ENCODE data around the gene AUH.

AUH gene

DNA sequence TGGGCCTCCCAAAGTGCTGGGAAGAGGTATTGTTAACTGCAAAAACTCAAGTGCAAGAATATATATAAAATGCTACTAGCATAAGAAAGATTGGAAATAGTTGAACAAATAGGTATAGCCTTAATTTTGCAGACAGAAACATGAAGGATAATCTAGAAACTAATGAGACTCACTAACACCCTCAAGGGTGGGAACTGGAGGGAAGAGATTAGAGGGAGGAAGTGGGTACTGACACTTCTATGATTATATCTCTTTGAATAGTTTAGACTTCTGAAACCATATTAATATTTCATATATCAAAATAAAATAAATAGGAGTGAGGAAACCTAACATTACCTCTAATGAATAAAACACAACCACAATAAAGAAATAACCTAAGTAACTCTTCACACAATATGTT lies 23.0 kb downstream of the AUH start:
- DNase-seq (ENCODE audit: low read depth): no peak

DNA sequence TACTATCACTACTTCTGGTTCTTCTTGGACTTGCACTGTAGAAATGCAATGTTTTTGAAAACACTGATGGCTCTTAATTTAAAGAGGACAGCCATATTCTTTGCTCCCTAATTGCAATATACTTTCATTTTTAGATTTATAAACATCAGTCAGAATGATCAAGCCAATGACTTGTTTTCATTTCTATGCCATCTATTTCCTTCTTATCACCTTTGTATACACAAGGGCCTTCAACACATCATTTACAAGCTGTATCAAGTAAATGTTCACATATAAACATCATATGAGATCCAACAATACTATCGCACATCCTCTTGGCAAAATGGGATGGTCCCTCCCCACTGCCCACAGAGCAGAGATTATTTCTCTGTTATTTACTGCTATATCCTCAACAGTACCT lies 24.9 kb downstream of the AUH start:
- no peak for DNase-seq (ENCODE audit: low read depth)

DNA sequence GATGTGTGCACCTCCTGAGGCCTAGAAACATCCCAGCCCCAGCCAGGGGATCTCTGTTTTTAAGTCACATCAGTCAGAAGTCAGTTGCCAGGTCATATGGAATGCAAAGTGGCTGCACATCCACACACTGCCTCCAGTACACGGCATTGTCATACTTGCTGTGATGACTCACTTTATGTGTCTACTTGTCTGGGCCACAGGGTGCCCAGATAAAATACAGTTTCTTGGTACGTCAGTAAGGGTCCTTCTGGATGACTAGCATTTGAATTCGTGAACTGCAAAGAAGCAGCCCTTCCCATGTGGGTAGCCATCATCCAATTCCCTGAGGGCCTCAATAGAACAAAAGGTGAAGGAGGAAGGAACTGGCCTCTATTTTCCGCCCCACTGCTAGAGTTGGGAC lies 27.7 kb downstream of the AUH start:
- DNase-seq (ENCODE audit: low read depth): no peak

DNA sequence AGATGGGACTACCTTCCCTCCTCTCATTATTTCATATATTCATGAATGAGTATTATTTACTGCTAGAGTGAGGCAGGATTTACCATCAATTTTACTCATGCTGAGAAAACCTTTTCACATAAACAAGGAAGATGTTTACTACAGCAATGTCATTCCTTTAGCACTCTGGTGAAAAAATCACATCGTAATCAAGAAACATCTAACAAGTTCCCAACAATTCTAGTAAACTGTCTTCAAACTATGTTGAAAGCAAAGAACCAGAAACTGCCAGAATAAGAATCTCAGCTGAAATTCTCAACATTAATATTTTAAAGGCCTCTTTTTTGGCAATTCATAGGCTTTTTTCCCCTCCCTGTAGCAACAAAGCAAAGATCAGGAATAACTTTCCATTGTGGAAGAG lies 28.2 kb downstream of the AUH start:
- no peak for DNase-seq (ENCODE audit: low read depth)

DNA sequence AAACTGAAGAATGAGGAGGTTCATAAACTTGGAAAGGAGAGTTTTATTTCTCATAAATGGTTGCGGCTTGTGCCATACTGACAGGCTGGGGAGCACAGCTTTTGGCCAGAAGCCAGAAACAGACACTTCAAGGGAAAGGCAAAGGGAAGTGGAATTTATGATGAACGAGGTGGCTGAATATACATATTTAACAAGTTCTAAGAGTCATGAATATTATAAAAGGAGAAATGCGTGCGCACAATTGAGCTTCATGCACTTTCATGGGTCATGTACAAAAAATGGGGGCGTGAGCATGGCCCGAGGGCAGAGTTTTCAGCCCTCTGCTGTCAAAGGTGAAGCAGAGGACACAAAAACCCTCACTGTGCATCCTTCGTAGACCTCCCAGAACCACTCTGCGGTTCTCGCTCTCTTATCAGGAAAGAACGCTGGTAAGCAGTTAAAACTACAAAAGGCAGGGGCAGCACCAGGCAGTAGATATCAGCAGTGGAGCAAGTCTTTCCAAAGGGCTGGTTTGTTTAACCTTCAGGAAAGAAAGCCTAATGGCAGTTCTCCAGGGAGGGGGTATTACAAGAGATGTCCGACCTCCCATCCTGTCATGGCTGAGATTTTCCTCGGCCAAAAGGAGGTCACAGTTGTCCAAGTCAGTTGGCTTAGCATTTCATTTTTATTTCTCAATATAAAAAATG lies 29.0 kb downstream of the AUH start:
- DNase-seq (ENCODE audit: low read depth): no peak

DNA sequence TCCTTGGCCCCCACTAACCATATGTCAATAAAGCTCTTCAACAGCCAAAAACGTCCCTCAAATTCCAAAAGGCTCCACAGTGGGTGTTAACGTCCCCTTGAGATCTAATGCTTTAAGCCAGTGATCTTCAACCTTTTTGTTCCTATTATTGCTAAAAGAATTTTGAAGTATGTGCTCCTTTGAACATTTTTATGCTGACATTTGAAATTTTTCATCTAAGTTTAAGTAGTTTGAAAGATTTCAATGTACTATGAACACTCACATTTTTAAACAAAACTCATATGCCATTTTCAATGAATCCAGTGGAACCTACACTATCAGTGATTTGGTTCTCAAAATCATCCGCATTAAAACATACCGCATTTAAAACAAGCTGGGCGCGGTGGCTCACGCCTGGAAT lies 29.9 kb downstream of the AUH start:
- DNase-seq (ENCODE audit: low read depth): no peak

DNA sequence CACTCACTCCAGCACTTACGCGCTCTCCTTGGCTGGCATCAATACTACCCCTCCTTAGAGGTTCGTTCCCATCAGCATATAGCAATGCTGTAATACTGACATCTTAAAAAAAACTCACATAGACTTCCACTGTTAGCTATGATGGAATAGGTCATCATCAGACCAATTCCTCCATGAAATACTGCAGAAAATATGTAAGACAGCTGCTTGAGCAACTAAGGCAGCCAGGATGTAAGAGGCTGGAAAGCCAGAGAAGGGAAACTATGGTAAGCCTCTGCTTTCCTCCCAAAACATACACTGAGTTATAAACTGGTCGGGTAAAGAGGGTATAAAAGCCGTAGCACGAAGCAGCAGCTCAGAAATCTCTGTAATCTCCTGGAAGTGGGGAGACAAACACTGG lies 33.5 kb downstream of the AUH start:
- no peak for DNase-seq (ENCODE audit: low read depth)

DNA sequence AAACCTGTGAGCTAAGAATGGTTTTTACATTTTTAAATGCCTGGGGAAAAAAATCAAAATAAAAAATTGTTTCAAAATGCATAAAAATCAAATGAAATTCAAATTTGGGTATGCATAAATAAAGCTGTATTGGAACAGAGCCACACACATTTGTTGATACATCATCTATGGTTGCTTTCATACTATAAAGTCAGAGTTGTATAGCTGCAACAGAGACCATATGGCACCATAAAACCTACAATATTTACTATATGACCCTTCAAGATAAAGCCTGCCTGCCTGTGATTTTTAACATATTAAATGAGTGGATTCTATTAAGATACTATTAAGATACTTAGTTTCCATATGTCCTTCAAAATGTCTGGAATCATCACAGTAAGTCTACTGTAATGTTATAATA lies 40.0 kb downstream of the AUH start:
- DNase-seq (ENCODE audit: low read depth): no peak

DNA sequence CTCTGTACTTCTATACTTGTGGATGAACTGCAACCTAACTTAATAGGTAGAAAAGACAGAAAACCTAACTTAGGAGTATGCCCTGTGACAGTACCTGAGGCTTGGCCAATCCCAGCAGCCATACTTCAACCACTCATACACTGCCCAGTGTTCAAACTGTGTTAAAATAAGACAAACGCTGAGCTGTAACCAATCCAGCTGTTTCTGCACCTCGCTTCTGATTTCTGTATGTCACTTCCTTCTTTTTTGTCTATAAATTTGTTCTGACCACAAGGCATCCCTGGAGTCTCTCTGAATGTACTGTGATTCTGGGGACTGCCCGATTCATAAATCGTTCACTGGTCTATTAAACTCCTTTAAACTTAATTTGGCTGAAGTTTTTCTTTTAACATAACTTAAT lies 41.4 kb downstream of the AUH start:
- DNase-seq (ENCODE audit: low read depth): no peak

DNA sequence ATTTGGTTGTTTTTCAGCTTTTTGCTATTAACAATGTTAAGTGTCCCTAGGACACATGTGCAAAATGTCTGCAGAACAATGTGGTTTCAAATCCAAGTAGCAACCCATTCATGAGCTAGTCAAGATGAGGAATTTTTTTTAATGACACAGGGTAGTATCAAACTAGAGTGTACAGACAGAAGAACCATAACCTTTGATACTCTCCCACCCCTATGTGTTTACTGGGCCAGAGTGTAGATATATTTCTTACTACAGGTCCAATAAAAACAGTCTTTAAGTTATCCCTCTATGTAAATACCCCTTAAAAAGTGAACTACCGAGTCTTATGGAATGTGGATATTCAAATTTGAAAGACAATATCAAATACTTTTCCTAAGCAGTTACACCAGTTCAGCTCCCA lies 45.6 kb downstream of the AUH start:
- no peak for DNase-seq (ENCODE audit: low read depth)

DNA sequence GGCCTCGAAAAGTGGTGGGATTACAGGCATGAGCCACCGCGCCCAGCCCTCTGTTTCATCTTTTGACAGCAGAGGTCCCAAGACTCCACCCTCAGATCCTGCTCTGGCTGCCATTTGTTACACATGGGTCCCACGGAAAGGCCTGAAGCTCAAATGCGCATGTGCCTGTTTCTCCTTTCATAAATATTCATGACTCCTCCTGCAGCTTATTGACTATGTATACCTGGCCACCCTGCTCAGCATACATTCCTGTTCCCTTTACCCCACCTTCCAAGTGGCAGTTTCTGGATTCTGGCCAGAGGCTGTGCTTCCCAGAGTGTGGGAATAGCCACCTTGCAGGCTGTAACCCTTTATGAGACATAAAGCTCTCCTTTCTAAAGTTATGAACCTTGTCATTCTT lies 46.5 kb downstream of the AUH start:
- no peak for DNase-seq (ENCODE audit: low read depth)

DNA sequence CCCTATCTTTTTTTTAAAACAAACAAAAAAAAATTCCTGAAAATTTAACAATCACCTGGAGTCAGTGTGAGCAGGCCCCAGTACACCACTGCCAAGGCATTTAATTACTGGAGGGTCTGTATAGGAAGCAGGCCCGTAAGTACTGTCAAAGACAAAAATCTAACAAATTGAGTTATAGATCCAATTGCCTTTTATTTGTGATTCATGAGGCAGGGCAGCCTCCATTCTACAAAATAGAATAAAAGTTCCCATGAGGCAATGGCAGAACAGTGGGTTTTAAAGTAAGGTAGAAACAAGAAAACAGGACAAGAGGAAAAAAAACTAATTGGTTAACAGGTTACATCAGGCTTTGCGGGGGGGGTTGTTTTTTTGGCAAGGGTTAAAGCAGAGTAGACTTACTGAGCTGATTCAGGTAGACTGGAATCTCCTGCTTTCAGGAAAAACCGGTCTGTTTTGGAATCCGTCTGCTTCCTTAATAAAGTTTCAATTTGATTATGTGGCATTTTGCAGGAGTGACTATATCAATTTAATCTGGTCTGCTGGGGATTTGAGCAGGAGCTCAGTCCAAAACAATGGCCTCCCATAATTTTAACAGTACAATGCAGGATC lies 48.9 kb downstream of the AUH start:
- no peak for DNase-seq (ENCODE audit: low read depth)

DNA sequence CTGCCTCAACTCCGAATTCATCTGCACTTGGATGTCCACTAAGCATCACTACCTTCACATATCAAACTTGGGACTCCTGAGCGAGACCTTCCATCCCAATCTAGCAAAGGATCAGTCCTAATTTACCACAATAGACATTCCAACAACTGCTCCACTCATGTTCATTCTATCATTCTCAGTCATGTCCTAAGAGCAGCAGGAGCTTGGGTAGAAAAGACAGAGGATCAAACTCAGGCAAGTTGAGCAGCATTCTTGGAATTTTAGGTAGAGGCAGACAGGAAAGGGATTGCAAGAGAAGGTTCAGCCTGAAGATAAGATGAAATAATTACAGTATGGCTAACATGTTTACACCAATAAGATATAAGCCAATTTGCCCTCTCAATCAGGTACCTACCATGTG lies 51.7 kb downstream of the AUH start:
- no peak for DNase-seq (ENCODE audit: low read depth)

DNA sequence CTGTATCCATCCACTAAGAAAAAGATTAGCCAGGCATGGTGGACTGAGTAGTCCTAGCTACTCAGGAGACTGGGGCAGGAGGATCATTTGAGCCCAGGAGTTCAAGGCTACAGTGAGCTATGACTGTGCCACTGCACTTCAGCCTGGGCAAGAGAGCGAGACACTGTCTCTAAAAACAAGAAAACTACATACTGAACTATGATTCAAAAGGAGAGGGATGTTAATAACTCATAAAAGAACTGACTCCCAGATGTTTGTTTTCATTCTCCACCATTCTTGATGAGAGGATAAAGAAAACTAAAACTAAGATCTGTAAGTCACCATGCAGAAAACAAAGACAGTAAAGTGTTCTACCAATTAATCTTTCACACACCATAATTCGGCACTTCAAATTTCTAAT lies 53.5 kb downstream of the AUH start:
- DNase-seq (ENCODE audit: low read depth): no peak

DNA sequence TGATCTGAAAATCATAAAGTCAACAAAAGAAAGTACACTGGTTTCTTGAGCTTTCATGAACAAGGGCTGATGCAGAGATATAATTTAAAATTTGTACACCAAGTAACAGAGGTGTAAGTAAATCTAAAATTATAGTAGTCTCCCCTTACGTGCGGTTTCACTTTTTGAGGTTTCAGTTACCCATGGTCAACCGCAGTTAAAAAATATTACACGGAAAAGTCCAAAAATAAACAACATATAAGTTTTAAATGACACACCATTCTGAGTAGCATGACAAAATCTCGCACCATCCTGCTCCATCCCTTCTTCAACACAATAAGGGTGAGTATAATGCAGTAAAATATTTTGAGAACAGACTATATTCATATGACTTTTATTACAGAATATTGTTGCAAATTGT lies 54.4 kb downstream of the AUH start:
- DNase-seq (ENCODE audit: low read depth): no peak

DNA sequence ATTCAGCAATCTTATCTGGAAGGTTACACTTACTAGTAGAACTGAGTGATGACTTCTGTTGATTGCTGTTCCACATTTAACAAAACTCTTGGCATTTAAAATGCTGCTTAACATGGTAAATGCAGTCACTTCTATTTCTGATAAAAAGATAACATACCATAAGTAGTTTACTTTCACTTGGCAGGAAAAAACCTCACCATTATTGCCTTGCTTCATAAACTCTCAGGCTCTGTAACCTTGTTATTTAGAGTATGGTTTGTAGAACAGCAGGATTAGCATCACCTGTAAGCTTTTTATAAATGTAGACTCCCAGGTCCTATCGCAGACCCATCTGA lies 55.5 kb downstream of the AUH start:
- DNase-seq (ENCODE audit: low read depth): no peak

DNA sequence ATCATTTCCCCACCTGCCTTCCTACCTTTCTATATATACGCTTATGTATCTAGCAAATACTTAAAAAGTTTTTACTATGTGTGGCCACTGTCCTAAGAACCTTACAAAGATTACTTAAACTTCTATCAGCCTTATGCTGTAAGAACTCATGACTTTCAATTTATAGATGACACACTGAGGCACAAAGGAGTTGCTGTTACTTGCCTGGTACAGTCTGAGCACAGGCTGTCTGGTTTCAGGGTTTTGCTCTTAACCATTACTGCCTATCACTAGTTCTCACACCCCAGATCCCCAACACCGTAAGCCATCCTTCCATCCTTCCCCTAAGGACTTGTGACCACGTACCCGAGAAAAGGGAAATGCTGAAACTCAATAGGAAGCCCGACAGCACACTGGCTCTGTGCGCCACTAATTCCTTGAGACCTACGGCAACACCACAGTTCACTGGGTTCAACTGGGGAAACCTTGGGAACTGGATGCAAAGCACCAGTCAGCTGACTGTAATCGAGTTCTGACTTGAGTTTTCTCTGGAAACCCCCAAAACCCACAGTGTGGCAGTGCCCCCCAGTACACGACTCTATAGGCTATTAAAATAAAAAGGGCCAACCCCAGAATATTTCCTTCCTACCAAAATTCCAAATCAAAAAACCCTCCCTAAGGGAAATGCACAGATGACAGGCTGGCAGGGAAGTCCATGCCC lies 56.0 kb downstream of the AUH start:
- DNase-seq (ENCODE audit: low read depth): no peak

DNA sequence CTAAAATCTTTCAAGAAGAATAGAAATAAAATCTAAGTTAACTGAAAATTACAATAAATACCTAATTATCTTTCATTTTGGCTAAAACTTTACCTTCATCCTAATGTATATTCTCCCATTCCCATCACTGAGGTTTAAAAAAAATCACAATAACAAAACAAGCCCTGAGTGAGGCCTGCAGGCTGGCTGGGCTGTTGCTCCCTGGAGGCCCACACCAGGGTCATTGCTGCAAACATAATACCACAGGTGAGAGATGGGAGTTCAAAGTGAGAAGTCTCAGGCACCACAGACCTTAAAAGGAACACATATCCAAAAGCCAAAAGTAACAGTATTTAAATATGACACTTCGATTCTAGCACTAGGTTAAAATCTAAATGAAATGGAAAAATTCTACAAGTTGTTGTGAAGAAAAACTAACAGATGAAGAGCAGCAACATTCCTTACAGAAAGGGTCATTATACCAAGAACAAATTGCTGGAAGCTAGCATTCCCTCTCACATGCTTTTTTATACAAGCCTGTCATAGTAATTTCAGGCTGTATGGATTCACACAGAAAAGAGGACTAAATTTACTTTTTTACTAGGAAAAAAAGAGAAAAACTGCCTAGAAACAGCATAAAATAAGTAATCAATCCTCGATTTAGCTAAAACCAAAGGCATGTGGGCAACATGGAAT lies 57.8 kb downstream of the AUH start:
- DNase-seq (ENCODE audit: low read depth): no peak

DNA sequence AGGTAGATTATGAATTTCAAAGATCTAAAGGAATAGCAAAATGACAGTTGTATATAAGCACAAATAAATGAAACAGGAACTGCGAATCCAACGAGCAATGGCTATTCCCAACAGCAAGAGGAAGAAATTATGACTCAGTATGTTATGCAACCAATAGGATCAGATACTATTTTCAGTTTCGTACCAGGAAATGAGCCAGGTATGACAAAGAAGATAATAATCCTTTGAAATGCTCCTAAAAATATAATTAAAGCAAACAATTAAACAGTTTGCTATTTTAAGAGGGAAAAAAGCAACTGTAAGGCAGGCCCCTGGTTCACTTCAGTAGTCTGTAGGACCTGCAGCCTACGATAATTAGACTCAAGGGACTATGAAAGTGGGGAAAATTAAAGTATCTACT lies 58.9 kb downstream of the AUH start:
- DNase-seq (ENCODE audit: low read depth): no peak

DNA sequence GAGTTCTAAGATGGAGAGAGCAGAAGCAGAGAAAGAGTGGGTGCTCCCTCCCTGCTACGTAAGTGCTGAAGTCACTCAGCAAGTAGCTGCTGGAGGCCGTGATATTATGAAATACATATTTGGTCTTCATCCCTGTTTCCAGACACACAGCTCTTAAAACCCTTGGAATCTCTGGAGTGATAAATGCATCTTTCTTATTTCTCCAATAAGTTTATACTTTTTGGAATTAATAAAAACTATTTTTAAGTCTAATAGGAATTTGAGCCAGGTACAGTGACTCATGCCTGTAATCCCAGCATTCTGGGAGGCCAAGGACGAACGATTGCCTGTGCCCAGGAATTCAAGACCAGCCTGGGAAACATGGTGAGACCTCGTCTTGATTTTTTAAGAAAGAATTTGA lies 60.6 kb downstream of the AUH start:
- no peak for DNase-seq (ENCODE audit: low read depth)

DNA sequence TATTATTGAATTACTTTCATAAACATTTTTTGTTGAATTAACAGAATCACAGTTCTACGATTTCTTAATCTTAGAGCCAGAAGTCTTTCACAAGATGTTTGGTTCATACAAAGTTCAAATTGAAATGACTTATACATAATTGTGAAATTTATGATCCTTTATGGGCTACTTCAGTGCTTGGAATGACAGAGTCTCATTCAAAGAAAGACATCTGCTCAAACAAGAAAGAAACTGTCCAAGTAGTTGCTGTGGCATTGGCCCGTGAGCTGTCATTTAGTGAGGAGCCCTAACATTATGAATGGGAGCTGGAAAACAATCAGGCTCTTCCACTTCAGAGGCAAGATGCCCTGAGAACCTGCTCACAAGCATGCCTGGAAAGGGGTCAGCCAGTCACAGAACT lies 63.4 kb downstream of the AUH start:
- no peak for DNase-seq (ENCODE audit: low read depth)

DNA sequence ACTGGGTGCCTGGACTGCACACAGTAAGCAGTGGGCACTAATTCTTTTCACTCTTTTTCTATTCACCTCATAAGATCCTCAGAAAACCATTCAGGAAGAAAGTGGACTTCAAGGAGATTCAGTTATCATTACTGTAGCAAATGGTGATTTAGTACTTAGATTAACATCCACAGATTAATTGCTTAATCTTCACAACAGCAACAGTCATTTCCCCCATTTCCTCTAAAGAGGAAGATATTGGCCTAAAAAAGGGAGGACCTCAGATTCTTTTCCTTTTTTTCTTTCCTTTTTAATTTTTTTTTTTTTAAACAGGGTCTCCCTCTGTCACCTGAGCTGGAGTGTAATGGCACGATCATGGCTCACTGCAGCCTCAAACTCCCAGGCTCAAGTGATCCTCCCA lies 64.4 kb downstream of the AUH start:
- DNase-seq (ENCODE audit: low read depth): no peak

DNA sequence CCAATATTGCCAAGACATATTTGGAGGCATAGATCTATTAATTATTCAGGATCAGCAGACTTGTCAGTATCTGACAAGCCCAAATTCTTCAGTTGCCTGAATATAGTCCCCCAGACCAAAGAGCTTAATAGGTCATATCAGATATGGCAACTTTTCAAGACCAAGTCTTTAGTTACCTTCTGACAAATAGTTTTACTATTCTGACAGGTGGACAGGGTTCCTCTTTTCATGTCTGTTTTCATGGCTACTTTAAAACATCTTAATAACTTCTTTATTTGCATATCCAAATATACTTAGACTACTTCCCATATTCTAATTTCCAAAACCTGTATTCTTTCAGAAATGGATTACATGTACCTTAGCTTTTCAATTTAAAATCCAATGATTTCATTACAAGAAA lies 65.4 kb downstream of the AUH start:
- DNase-seq (ENCODE audit: low read depth): no peak
